Right lobe of liver (tissue), 4 donors: ENCODE measurements around the gene COA5.

ENCODE experiments used
- CTCF ChIP-seq, 4 donors: fragments of 200-600 bp in 3 of 4; fragments of 450-650 bp in 1 of 4; IDR thresholded peaks; one replicate each; pipeline versions ENCODE4 v1.5.1 to v1.8.0; 2016 to 2022; ENCODE audit warnings: antibody characterized with exemption in 4 of 4, mild to moderate bottlenecking in 2 of 4
- POLR2A ChIP-seq: fragments of 450-650 bp; IDR thresholded peaks from one replicate; pipeline ENCODE4 v1.6.1; 2017; ENCODE audit warnings: antibody characterized with exemption, mild to moderate bottlenecking
- donor health status: DM: no; HTN: no; CAD: no.
- donor health status: DM: no; HTN: no; CAD: no.
- donor health status: DM: no; HTN: yes; CAD: no.

DNA sequence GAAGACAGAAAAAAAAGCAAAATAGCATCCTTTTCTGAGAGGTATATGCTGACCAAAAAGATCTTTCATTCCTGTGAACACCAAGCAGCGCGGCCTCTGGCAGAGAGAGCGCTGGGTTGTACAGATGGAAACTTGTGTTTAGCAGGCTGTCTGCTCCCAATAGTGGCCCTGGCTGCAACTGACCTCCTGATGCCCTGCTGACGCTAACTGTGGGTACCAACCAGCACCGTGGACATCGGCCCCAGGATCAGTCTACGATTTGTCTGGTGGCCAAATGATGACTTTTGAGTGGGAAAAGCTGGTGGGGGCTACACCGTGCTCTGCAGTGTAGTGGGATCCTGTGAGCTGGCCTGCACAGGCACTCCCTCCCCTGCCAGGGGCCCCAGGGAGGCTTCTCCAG, 15.7 kb downstream of the COA5 start:
- TF ChIP-seq POLR2A (no peak), CTCF (IDR thresholded peaks at IDR 0.05) (no peak)
